Right atrium auricular region (tissue), 2 donors: Measurements from ENCODE around the gene MEAF6. TPM values are rescaled to one million over a fixed set of nuclear protein-coding genes. Genes with fewer than 3 reads are reported as not detected.

ENCODE experiments used
- DNase-seq: peaks from one replicate; pipeline ENCODE4 v3.0.0-alpha.2; 2019; ENCODE audit warnings: low spot score
- H3K27ac ChIP-seq, 2 donors: fragments of 200-600 bp; sonication (generic); 1 replicate in 1 of 2; 2 replicates in 1 of 2; pipeline ENCODE4 v1.5.1; 2016 to 2019
- H3K27me3 ChIP-seq, 2 donors: fragments of 200-600 bp; sonication (generic); one replicate each; pipeline versions ENCODE4 v1.5.1 to v1.6.0; 2017 to 2019
- H3K36me3 ChIP-seq: fragments of 200-600 bp; sonication (generic); one replicate; pipeline ENCODE4 v1.5.1; 2016
- H3K4me1 ChIP-seq, 2 donors: fragments of 200-600 bp; sonication (generic); one replicate each; pipeline versions ENCODE4 v1.5.1 to v1.6.0; 2017 to 2019
- H3K4me3 ChIP-seq, 2 donors: fragments of 200-600 bp; sonication (generic); 1 replicate in 1 of 2; 2 replicates in 1 of 2; pipeline ENCODE4 v1.5.1; 2017 to 2019; ENCODE audit warnings: mild to moderate bottlenecking in 1 of 2, moderate library complexity in 1 of 2
- H3K9me3 ChIP-seq, 2 donors: fragments of 200-600 bp; sonication (generic); one replicate each; pipeline ENCODE4 v1.5.1; 2019
- CTCF ChIP-seq, 2 donors: fragments of 200-600 bp; sonication (generic); IDR thresholded peaks; one replicate each; pipeline ENCODE4 v1.5.1; 2019; ENCODE audit warnings: antibody characterized with exemption in 2 of 2
- total RNA-seq, 2 donors: library from RNA; depleted of rRNA; stranded (reverse); fragments of >200 nt; gene quantifications; one replicate each; pipeline ENCODE4 v1.1.0, GENCODE V29; 2016

MEAF6 gene
- total RNA-seq, 2 donors from 2014 or later = 50.4 to 61.0 TPM

DNA sequence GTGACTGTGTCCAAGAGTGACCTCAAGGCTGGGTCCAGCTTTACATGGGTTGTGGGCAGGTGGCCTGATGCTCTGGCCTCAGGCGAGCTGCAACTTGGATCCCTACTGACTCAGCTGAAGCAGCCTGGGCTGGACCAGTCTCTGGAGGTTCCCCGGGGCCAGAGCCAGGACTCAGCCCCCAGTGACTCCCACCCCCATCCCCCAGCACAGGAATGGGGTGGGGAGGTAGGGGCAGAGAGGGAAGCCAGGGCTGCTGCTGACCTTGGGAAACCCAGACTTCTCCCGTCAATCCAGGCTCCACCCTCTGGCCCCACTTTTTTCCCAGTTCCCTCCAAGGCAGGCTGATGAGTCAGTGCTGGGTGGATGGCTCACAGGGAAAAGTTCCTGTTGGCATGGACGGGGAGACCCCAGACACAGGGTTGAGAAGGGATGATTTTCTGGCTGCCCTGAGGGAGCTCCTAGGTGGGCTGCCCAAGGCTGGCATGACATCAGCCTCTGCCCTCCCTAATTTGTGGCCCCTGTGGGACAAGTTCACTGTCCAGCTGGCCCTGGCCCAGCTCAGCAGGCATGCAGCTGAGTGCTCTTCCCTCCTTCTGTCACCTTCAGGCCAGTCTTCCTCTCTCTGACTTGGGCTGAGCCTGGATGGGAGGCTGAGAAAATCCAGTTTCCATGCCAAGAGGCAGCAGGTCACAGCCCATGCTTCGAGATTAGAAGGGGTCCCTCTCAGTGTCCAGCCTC, 37.9 kb downstream of the MEAF6 start:
- peak overlapping the region; percentile 94 to 97 for H3K27ac ChIP-seq
- peaks cover 42% of the 10 kb centered on the region for H3K36me3 ChIP-seq
- peak overlapping the region; percentile 89 to 96 for H3K4me3 ChIP-seq
- H3K27me3 ChIP-seq = no peaks in the 10 kb centered on the region
- DNase-seq = peak; percentile 93
- peaks cover 0 to 80% of the 10 kb centered on the region in 2 donors for H3K4me1 ChIP-seq
- no peak for TF ChIP-seq CTCF (IDR thresholded peaks at IDR 0.05)
- H3K9me3 ChIP-seq = no peaks in the 10 kb centered on the region

DNA sequence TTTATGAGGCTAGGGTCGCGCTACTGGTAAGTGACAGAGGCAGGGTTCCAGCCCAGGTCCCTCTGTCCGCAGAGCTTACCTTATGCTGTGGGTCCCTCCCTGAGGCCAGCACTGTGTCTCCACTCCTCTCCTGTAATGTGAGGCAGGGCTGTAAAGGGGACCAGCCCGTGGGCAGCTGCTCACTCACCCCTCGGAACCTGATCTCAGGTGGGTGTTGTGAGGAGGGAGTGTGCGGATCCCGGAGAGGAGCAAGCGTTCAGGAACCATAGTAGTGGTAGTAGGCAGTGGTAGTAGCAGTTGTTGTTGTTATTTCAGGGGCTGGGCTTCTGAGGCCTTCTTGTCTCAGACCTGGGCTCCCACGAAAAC, 38.5 kb downstream of the MEAF6 start:
- peak overlapping the region; percentile 89 to 96 for H3K4me3 ChIP-seq
- no peak for TF ChIP-seq CTCF (IDR thresholded peaks at IDR 0.05)
- H3K27ac ChIP-seq = peak overlapping the region; percentile 94 to 97
- no peaks in the 10 kb centered on the region for H3K27me3 ChIP-seq
- peaks cover 0 to 85% of the 10 kb centered on the region in 2 donors for H3K4me1 ChIP-seq
- DNase-seq = no peak
- H3K9me3 ChIP-seq = no peaks in the 10 kb centered on the region
- peaks cover 36% of the 10 kb centered on the region for H3K36me3 ChIP-seq

- DNase-seq = no peak
- Histone ChIP-seq H3K36me3 (peaks cover 31% of the 10 kb centered on the region), H3K4me3 (peak overlapping the region; percentile 89 to 96)
These were observed 39.0 kb downstream of the MEAF6 start for GRCh38 chr1:37475380-37476086.

GRCh38 chr1:37474697-37475379, 39.7 kb downstream of the MEAF6 start:
- Histone ChIP-seq H3K27ac (peak overlapping the region; percentile 94 to 97), H3K27me3 (no peaks in the 10 kb centered on the region), H3K4me3 (peak overlapping the region; percentile 89 to 96), H3K36me3 (peaks cover 25% of the 10 kb centered on the region), H3K4me1 (peaks cover 0 to 80% of the 10 kb centered on the region in 2 donors), H3K9me3 (no peaks in the 10 kb centered on the region)
- no peak for DNase-seq
- no peak for TF ChIP-seq CTCF (IDR thresholded peaks at IDR 0.05)

More at GRCh38 chr1:37475380-37476086, 39.0 kb downstream of the MEAF6 start:
- Histone ChIP-seq H3K4me1 (peaks cover 0 to 87% of the 10 kb centered on the region in 2 donors), H3K27me3 (no peaks in the 10 kb centered on the region), H3K27ac (peak overlapping the region; percentile 94 to 97), H3K9me3 (no peaks in the 10 kb centered on the region)
- no peak for TF ChIP-seq CTCF (IDR thresholded peaks at IDR 0.05)

DNA sequence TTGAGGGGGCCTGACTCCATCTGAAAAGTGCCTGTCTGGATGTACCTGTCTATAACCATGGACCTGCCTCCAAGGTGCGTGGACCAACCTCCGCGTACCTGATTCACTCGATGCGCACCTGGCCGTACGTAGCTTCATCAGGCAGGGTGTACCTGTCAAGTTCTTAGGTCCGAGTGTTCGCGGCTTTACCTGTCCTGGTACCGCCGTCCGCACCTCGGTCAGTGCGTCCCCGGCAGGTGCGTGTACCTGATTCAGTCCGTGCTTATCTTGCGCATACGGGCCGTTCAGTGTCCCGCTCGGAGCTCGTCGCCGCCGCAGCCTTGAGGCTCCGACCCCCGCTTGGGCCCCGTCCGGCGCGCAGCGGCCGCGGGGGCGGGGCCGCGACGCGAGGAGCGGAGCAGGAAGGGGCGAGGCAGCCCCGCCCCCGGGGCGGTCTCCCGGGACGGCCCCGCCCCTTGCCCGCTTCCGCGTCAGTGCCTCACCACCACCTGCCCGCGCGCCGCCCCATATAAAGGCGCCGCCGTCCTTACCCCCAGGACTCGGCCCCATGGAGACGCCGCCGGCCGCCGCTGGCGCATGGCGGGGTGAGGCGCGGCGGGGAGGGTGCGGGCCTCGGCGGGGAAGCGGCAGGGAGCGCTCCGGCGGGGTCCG, 40.4 kb downstream of the MEAF6 start, which contains the start of gene ZC3H12A:
ZC3H12A (plus strand) TSS at position 535 of the 651 bp plus-strand sequence. CDS start 917 bp downstream, outside the sequence.
- peak; percentile 91 for DNase-seq
- Histone ChIP-seq H3K36me3 (peaks cover 18% of the 10 kb centered on the region), H3K4me1 (peaks cover 0 to 74% of the 10 kb centered on the region in 2 donors), H3K27ac (peak within 1 kb of the TSS; percentile 94 to 97), H3K9me3 (no peaks in the 10 kb centered on the region), H3K4me3 (peak within 1 kb of the TSS; percentile 89 to 96), H3K27me3 (no peaks in the 10 kb centered on the region)
- no peak for TF ChIP-seq CTCF (IDR thresholded peaks at IDR 0.05)
